H1 (cell line): ENCODE measurements around the gene ZMYM4. TPM values are rescaled to one million over a fixed set of nuclear protein-coding genes. Genes with fewer than 3 reads are reported as not detected.

Experiments used
- CTCF ChIA-PET: fragments of 300-600 bp; sonication (Branson Sonifier 250); formaldehyde crosslinking; loops from one replicate; lab custom pipeline; 2021; ENCODE audit not compliant: partially characterized antibody; lab: Charles Lee
- POLR2A ChIA-PET: fragments of 300-600 bp; sonication (Branson Sonifier 250); formaldehyde crosslinking; loops from one replicate; lab custom pipeline; 2021; ENCODE audit warnings: inconsistent platforms; ENCODE audit not compliant: partially characterized antibody; lab: Charles Lee
- DNase-seq, 2 experiments: peaks; one replicate each; pipeline versions ENCODE4 v3.0.0 to v3.0.0-alpha.2; 2010 to 2022; ENCODE audit warnings: low spot score in 2 of 2, low read depth in 1 of 2, mixed read lengths in 1 of 2
- FAIRE-seq: peaks from 2 replicates; lab custom pipeline; 2011; peaks lifted over from hg19 to GRCh38; lab: Jason Lieb, UNC
- H2AFZ ChIP-seq: 2 replicates; pipeline ENCODE4 v1.8.1; 2012; ENCODE audit warnings: low read length, inconsistent platforms
- H2AK5ac ChIP-seq: 2 replicates; pipeline ENCODE4 v1.6.1; 2013; ENCODE audit warnings: low read depth, low read length
- H2BK120ac ChIP-seq: replicated peaks from 2 replicates; pipeline ENCODE3; 2013; ENCODE audit warnings: low read depth, low read length, inconsistent platforms
- H2BK12ac ChIP-seq: 2 replicates; pipeline ENCODE4 v1.6.1; 2013; ENCODE audit warnings: low read depth, low read length
- H2BK15ac ChIP-seq: 2 replicates; pipeline ENCODE4 v1.6.1; 2013; ENCODE audit warnings: low read length
- H2BK20ac ChIP-seq: 2 replicates; pipeline ENCODE4 v1.6.1; 2013; ENCODE audit warnings: low read length
- H2BK5ac ChIP-seq: 2 replicates; pipeline ENCODE4 v1.6.1; 2013; ENCODE audit warnings: low read depth, low read length
- H3K14ac ChIP-seq: 2 replicates; pipeline ENCODE4 v1.6.1; 2013; ENCODE audit warnings: inconsistent platforms; ENCODE audit not compliant: insufficient read length
- H3K18ac ChIP-seq: 2 replicates; pipeline ENCODE4 v1.6.1; 2013; ENCODE audit warnings: low read length; ENCODE audit errors: extremely low read depth
- H3K23ac ChIP-seq: 2 replicates; pipeline ENCODE4 v1.6.1; 2013; ENCODE audit warnings: inconsistent platforms; ENCODE audit not compliant: insufficient read length
- H3K23me2 ChIP-seq: 2 replicates; pipeline ENCODE4 v1.6.1; 2013; ENCODE audit warnings: low read depth, low read length
- H3K27ac ChIP-seq: 2 replicates; pipeline ENCODE4 v1.6.1; 2011; ENCODE audit warnings: low read depth, low read length, inconsistent platforms
- H3K27me3 ChIP-seq, 4 experiments: replicated peaks in 1 of 4; 1 replicate in 1 of 4; 2 replicates in 3 of 4; pipeline versions ENCODE4 v1.6.1 to v1.8.1; 2011 to 2013; ENCODE audit warnings: low read length in 3 of 4, mild to moderate bottlenecking in 3 of 4, inconsistent platforms in 2 of 4, mixed read lengths in 2 of 4, moderate library complexity in 1 of 4; ENCODE audit not compliant: control insufficient read depth in 3 of 4, insufficient read depth in 3 of 4; ENCODE audit errors: extremely low read depth in 1 of 4
- H3K36me3 ChIP-seq, 4 experiments: 2 replicates each; pipeline versions ENCODE4 v1.6.1 to v1.8.1; 2011 to 2013; ENCODE audit warnings: mild to moderate bottlenecking in 4 of 4, low read length in 3 of 4, moderate library complexity in 2 of 4, control low read depth in 1 of 4, inconsistent platforms in 1 of 4; ENCODE audit not compliant: insufficient read depth in 4 of 4, control insufficient read depth in 2 of 4
- H3K4ac ChIP-seq: replicated peaks from 2 replicates; pipeline ENCODE3; 2013; ENCODE audit warnings: low read length, low read depth, mixed read lengths, inconsistent platforms; ENCODE audit not compliant: insufficient read length
- H3K4me1 ChIP-seq, 4 experiments: replicated peaks in 1 of 4; 1 replicate in 1 of 4; 2 replicates in 3 of 4; pipeline versions ENCODE4 v1.6.1 to v1.8.1; 2011 to 2013; ENCODE audit warnings: low read length in 3 of 4, inconsistent platforms in 2 of 4, mixed read lengths in 1 of 4; ENCODE audit not compliant: insufficient read depth in 4 of 4, control insufficient read depth in 3 of 4
- H3K4me2 ChIP-seq, 2 experiments: 2 replicates each; pipeline versions ENCODE4 v1.6.1 to v1.8.1; 2011 to 2013; ENCODE audit warnings: low read depth in 2 of 2, low read length in 2 of 2, control low read depth in 1 of 2, inconsistent platforms in 1 of 2, mild to moderate bottlenecking in 1 of 2; ENCODE audit not compliant: insufficient read depth in 1 of 2
- H3K4me3 ChIP-seq, 4 experiments: fragments of 200-600, 300-600 bp in 1 of 4; sonication (generic), shearing (Covaris generic), sonication (Bioruptor Twin) in 1 of 4; 2 replicates each; pipeline versions ENCODE4 v1.5.1 to v1.8.1; 2011 to 2016; ENCODE audit warnings: low read length in 4 of 4, low read depth in 3 of 4, control low read depth in 2 of 4, inconsistent platforms in 2 of 4, mild to moderate bottlenecking in 2 of 4, mixed read lengths in 1 of 4, moderate library complexity in 1 of 4; ENCODE audit not compliant: insufficient read depth in 2 of 4; ENCODE audit errors: extremely low read depth in 1 of 4
- H3K56ac ChIP-seq: replicated peaks from 2 replicates; pipeline ENCODE3; 2013; ENCODE audit warnings: low read depth, mild to moderate bottlenecking, mixed read lengths, low read length, inconsistent platforms; ENCODE audit not compliant: insufficient read length
- H3K79me1 ChIP-seq: 2 replicates; pipeline ENCODE4 v1.6.1; 2013; ENCODE audit warnings: low read depth, low read length, control low read depth
- H3K79me2 ChIP-seq, 2 experiments: 2 replicates each; pipeline versions ENCODE4 v1.6.1 to v1.8.1; 2012 to 2013; ENCODE audit warnings: low read length in 2 of 2, mild to moderate bottlenecking in 2 of 2, inconsistent platforms in 1 of 2; ENCODE audit not compliant: insufficient read depth in 2 of 2, control insufficient read depth in 1 of 2
- H3K9ac ChIP-seq, 4 experiments: replicated peaks in 1 of 4; 1 replicate in 1 of 4; 2 replicates in 3 of 4; pipeline versions ENCODE4 v1.6.1 to v1.8.1; 2011 to 2013; ENCODE audit warnings: low read depth in 3 of 4, low read length in 3 of 4, control low read depth in 2 of 4, mild to moderate bottlenecking in 2 of 4, moderate library complexity in 2 of 4, inconsistent platforms in 1 of 4; ENCODE audit errors: extremely low read depth in 1 of 4
- H3K9me3 ChIP-seq, 2 experiments: 2 replicates each; pipeline versions ENCODE4 v1.6.1 to v1.8.1; 2012 to 2013; ENCODE audit warnings: mild to moderate bottlenecking in 2 of 2, moderate library complexity in 2 of 2, control low read depth in 1 of 2, inconsistent platforms in 1 of 2, low read depth in 1 of 2, low read length in 1 of 2, mixed read lengths in 1 of 2; ENCODE audit not compliant: insufficient read depth in 2 of 2
- H4K20me1 ChIP-seq, 2 experiments: replicated peaks in 1 of 2; 2 replicates each; pipeline versions ENCODE3 to v1.8.1; 2011 to 2013; ENCODE audit warnings: inconsistent platforms in 2 of 2, low read length in 2 of 2, mild to moderate bottlenecking in 1 of 2; ENCODE audit not compliant: insufficient read depth in 2 of 2, control insufficient read depth in 1 of 2
- H4K5ac ChIP-seq: 2 replicates; pipeline ENCODE4 v1.6.1; 2013; ENCODE audit warnings: low read length, low read depth, mixed read lengths, inconsistent platforms; ENCODE audit not compliant: insufficient read length
- H4K8ac ChIP-seq: 2 replicates; pipeline ENCODE4 v1.8.0; 2013; ENCODE audit warnings: mild to moderate bottlenecking, moderate library complexity, low read length, inconsistent platforms; ENCODE audit not compliant: insufficient read depth; ENCODE audit errors: extremely low read depth
- H4K91ac ChIP-seq: replicated peaks from 2 replicates; pipeline ENCODE3; 2013; ENCODE audit warnings: low read length, mixed read lengths, inconsistent platforms; ENCODE audit not compliant: insufficient read length
- ASH2L ChIP-seq: fragments of 200-600, 300-600 bp; sonication (generic); IDR thresholded peaks from one replicate; pipeline ENCODE4 v1.7.1; 2017; ENCODE audit warnings: low read length
- BRCA1 ChIP-seq: IDR thresholded peaks from 2 replicates; pipeline ENCODE4 v1.6.1; 2012; ENCODE audit warnings: low read depth, low read length, improper control_type of control experiment
- CREB1 ChIP-seq: IDR thresholded peaks from 2 replicates; pipeline ENCODE4 v1.6.1; 2012; ENCODE audit warnings: inconsistent platforms
- CTBP2 ChIP-seq: IDR thresholded peaks from 2 replicates; pipeline ENCODE4 v1.7.0; 2011; ENCODE audit warnings: borderline replicate concordance, mild to moderate bottlenecking, moderate library complexity, mixed read lengths, low read length; ENCODE audit not compliant: insufficient read depth, insufficient read length
- GABPA ChIP-seq: IDR thresholded peaks from 2 replicates; pipeline ENCODE4 v1.6.1; 2011; ENCODE audit warnings: mild to moderate bottlenecking, low read length, moderate library complexity, borderline replicate concordance; ENCODE audit not compliant: insufficient read depth
- GTF2F1 ChIP-seq: IDR thresholded peaks from 2 replicates; pipeline ENCODE4 v1.6.1; 2012; ENCODE audit warnings: low read depth, low read length, improper control_type of control experiment, borderline replicate concordance
- KDM4A ChIP-seq: IDR thresholded peaks from one replicate; pipeline ENCODE4 v1.7.1; 2012; ENCODE audit warnings: low read depth, mild to moderate bottlenecking, moderate library complexity, low read length, inconsistent platforms; ENCODE audit not compliant: severe bottlenecking
- KDM5A ChIP-seq: fragments of 200-600 bp; IDR thresholded peaks from 2 replicates; pipeline ENCODE4 v1.7.1; 2012; ENCODE audit warnings: mild to moderate bottlenecking, low read length, inconsistent platforms, mixed read lengths
- MAFK ChIP-seq: IDR thresholded peaks from 2 replicates; pipeline ENCODE4 v1.6.1; 2012; ENCODE audit warnings: low read depth, mild to moderate bottlenecking, improper control_type of control experiment, low read length
- POLR2A ChIP-seq, 2 experiments: IDR thresholded peaks; 1 replicate in 1 of 2; 2 replicates in 1 of 2; pipeline ENCODE4 v1.6.1; 2011; ENCODE audit warnings: low read depth in 2 of 2, low read length in 2 of 2, mild to moderate bottlenecking in 2 of 2; ENCODE audit errors: control extremely low read depth in 1 of 2
- POU5F1 ChIP-seq: IDR thresholded peaks from 2 replicates; pipeline ENCODE4 v1.6.1; 2011; ENCODE audit warnings: low read depth, mild to moderate bottlenecking, low read length, moderate library complexity
- SIRT6 ChIP-seq: IDR thresholded peaks from one replicate; pipeline ENCODE4 v1.7.1; 2012; ENCODE audit warnings: low read length, inconsistent platforms
- SP4 ChIP-seq: IDR thresholded peaks from 2 replicates; pipeline ENCODE4 v1.6.1; 2012; ENCODE audit warnings: low read length, inconsistent platforms
- USF2 ChIP-seq: IDR thresholded peaks from 2 replicates; pipeline ENCODE4 v1.6.1; 2011; ENCODE audit warnings: low read length, improper control_type of control experiment
- YY1 ChIP-seq: IDR thresholded peaks from 2 replicates; pipeline ENCODE4 v1.6.1; 2011; ENCODE audit warnings: low read depth, mild to moderate bottlenecking, low read length
- whole genome bisulfite sequencing, 2 experiments: shearing (Covaris generic) in 1 of 2; methylation state at CpG; one replicate each; pipeline versions ENCODE4 v1.1.6 to v1.1.7; 2013 to 2015; ENCODE audit warnings: low lambda C conversion rate in 2 of 2, mixed read lengths in 2 of 2, inconsistent platforms in 1 of 2, low coverage in 1 of 2, missing lambda C conversion rate in 1 of 2; ENCODE audit not compliant: insufficient replicate concordance in 2 of 2, insufficient coverage in 1 of 2, insufficient read length in 1 of 2; ENCODE audit errors: extremely low coverage in 1 of 2, missing lambda C conversion rate in 1 of 2; 5-methylcytosine and 5-hydroxymethylcytosine counted together
- polyA plus RNA-seq, 7 experiments: library from polyadenylated mRNA; depleted of rRNA in 3 of 7; stranded (reverse) in 5 of 7; unstranded in 2 of 7; fragments of >200 nt in 5 of 7; fragments of 200-250 nt in 2 of 7; gene quantifications; 1 replicate in 5 of 7; 2 replicates in 1 of 7; 4 replicates in 1 of 7; pipeline versions ENCODE4 v1.2.1 to v1.2.3, GENCODE V29; 2011 to 2013; ENCODE audit warnings: missing spikeins in 2 of 7, mixed read lengths in 2 of 7
- total RNA-seq: library from RNA; stranded (reverse); fragmentation: NEBNext Ultra II Directional; extraction: Animal tissue kit (Norgen Biotek cat#: 25700); gene quantifications from 2 replicates; pipeline ENCODE4 v1.2.1, GENCODE V29; 2021

ZMYM4 gene
- total and polyA plus RNA-seq, 2 of the 8 experiments (the other 6 are each of a cell fraction or from before 2014, with no cell fraction given) = 16.7 to 81.3 TPM

GRCh38 chr1:35305383-35305782 is 36.9 kb downstream of the ZMYM4 start:
- no peaks in the 10 kb centered on the region for H3K4me1 ChIP-seq
- no peak overlapping the region for H3K4me3 ChIP-seq
- POLR2A ChIA-PET = no interaction called here
- H3K4ac ChIP-seq = no peak overlapping the region
- no peak overlapping the region for H2AK5ac ChIP-seq
- no peak overlapping the region for H3K56ac ChIP-seq
- H2AFZ ChIP-seq = no peak overlapping the region
- no peak overlapping the region for H2BK15ac ChIP-seq
- no peak for FAIRE-seq
- H2BK120ac ChIP-seq = no peak overlapping the region
- CTCF ChIA-PET = no interaction called here
- no peak overlapping the region for H3K14ac ChIP-seq
- H3K18ac ChIP-seq = no peak overlapping the region
- H2BK20ac ChIP-seq = no peak overlapping the region
- H2BK5ac ChIP-seq = no peak overlapping the region
- H4K8ac ChIP-seq = no peak overlapping the region
- peaks cover 2% of the 10 kb centered on the region; the same call in 1 of the 2 replicates for H3K79me1 ChIP-seq
- no peaks in the 10 kb centered on the region for H3K23me2 ChIP-seq
- no peak for DNase-seq
- H4K91ac ChIP-seq = no peak overlapping the region
- H3K4me2 ChIP-seq = no peak overlapping the region
- 87% methylated on average over 3 of the region's 3 CpGs; no CpG with 5 or more reads in 1 of the 2 experiments for WGBS, 2 experiments
- no peaks in the 10 kb centered on the region for H3K9me3 ChIP-seq
- no peak overlapping the region for H4K5ac ChIP-seq
- H3K23ac ChIP-seq = no peak overlapping the region
- H4K20me1 ChIP-seq = no peaks in the 10 kb centered on the region
- no peaks in the 10 kb centered on the region for H3K27me3 ChIP-seq
- H3K9ac ChIP-seq = no peak overlapping the region
- no peak overlapping the region for H3K27ac ChIP-seq
- H3K79me2 ChIP-seq = peaks cover 0 to 58% of the 10 kb centered on the region in 2 experiments; a peak in 2 of 4 replicates
- H2BK12ac ChIP-seq = no peak overlapping the region
- peaks cover 0 to 4% (median 0%) of the 10 kb centered on the region in 4 experiments; a peak in 3 of 8 replicates for H3K36me3 ChIP-seq
- TF ChIP-seq YY1 (no peak), USF2 (no peak), SIRT6 (no peak), MAFK (no peak), KDM4A (no peak), ASH2L (no peak), GTF2F1 (no peak), CREB1 (no peak), POLR2A (IDR thresholded peaks at IDR 0.05; ENCODE audit: control extremely low read depth in 1 of 2, low read depth in 2 of 2, low read length in 2 of 2) (no peak), KDM5A (no peak), POU5F1 (no peak), SP4 (no peak), BRCA1 (no peak), CTBP2 (no peak), GABPA (no peak)
